ENCODE measurements around the gene CCDC187. TPM values are rescaled to one million over a fixed set of nuclear protein-coding genes. Genes with fewer than 3 reads are reported as not detected.

CCDC187 gene
- total RNA-seq, 2 donors from 2014 or later: 0.04 to 0.09 TPM

GRCh38 chr9:136253246-136254130 is 50.4 kb downstream of the CCDC187 start:
- Histone ChIP-seq H3K9ac (ENCODE audit: extremely low read depth, low read length, poor library complexity, severe bottlenecking) (no peak overlapping the region), H3K27ac (ENCODE audit: low read depth, low read length) (no peak overlapping the region), H3K27me3 (ENCODE audit: control insufficient read depth, insufficient read depth, low read length, poor library complexity, severe bottlenecking) (no peaks in the 10 kb centered on the region), H3K4me1 (ENCODE audit: control insufficient read depth, insufficient read depth, low read length) (no peaks in the 10 kb centered on the region), H3K9me3 (ENCODE audit: control insufficient read depth, low read length) (no peaks in the 10 kb centered on the region), H3K4me3 (ENCODE audit: low read length) (no peak overlapping the region), H3K36me3 (ENCODE audit: control insufficient read depth, insufficient read depth, low read length) (no peaks in the 10 kb centered on the region)
- TF ChIP-seq, protein P1, sequence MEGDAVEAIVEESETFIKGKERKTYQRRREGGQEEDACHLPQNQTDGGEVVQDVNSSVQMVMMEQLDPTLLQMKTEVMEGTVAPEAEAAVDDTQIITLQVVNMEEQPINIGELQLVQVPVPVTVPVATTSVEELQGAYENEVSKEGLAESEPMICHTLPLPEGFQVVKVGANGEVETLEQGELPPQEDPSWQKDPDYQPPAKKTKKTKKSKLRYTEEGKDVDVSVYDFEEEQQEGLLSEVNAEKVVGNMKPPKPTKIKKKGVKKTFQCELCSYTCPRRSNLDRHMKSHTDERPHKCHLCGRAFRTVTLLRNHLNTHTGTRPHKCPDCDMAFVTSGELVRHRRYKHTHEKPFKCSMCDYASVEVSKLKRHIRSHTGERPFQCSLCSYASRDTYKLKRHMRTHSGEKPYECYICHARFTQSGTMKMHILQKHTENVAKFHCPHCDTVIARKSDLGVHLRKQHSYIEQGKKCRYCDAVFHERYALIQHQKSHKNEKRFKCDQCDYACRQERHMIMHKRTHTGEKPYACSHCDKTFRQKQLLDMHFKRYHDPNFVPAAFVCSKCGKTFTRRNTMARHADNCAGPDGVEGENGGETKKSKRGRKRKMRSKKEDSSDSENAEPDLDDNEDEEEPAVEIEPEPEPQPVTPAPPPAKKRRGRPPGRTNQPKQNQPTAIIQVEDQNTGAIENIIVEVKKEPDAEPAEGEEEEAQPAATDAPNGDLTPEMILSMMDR (conservative IDR thresholded peaks at IDR 0.05): no peak
- 94 to 95% methylated on average over 17 to 32 of the region's 32 CpGs for WGBS, 2 experiments (ENCODE audit: insufficient coverage in 1 of 2, insufficient read length in 1 of 2)
- H3K27ac Mint-ChIP-seq: no peak overlapping the region
- no peaks in the 10 kb centered on the region for H3K27me3 Mint-ChIP-seq (ENCODE audit: insufficient read depth)
- no peaks in the 10 kb centered on the region for H3K9me3 Mint-ChIP-seq
- no peak overlapping the region for H3K4me3 Mint-ChIP-seq
- DNase-seq: no peak
- H3K4me1 Mint-ChIP-seq: no peaks in the 10 kb centered on the region
- no peaks in the 10 kb centered on the region for H3K36me3 Mint-ChIP-seq (ENCODE audit: low read depth)

DNA sequence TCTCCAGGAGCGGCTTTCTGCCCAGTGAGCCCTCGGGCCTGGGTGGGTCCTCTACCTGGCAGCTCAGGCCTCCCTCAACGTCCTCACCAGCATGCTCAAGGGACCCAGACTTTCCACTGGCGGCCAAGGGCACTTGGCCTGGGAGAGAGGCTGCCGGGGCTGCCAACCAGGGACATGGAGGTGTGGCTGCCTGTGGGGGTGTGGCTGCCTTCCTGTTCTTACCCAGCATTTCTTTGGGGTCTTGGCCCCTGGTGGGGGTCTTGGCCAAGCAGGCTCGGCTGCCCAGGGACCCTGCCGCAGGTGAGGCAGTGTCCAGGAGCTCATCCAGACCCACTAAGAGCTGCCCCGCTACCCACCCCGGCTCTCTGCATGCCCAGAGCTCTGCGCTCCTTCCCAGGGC is 51.0 kb downstream of the CCDC187 start:
- H3K36me3 ChIP-seq (ENCODE audit: control insufficient read depth, insufficient read depth, low read length): no peaks in the 10 kb centered on the region
- no peaks in the 10 kb centered on the region for H3K27me3 Mint-ChIP-seq (ENCODE audit: insufficient read depth)
- WGBS, 2 experiments (ENCODE audit: insufficient coverage in 1 of 2, insufficient read length in 1 of 2): 93 to 94% methylated on average over 5 to 10 of the region's 10 CpGs
- DNase-seq: no peak
- no peaks in the 10 kb centered on the region for H3K9me3 Mint-ChIP-seq
- H3K4me3 Mint-ChIP-seq: no peak overlapping the region
- H3K4me1 Mint-ChIP-seq: no peaks in the 10 kb centered on the region
- no peaks in the 10 kb centered on the region for H3K36me3 Mint-ChIP-seq (ENCODE audit: low read depth)
- H3K9me3 ChIP-seq (ENCODE audit: control insufficient read depth, low read length): no peaks in the 10 kb centered on the region
- TF ChIP-seq, protein P1 (conservative IDR thresholded peaks at IDR 0.05): no peak
- H3K27me3 ChIP-seq (ENCODE audit: control insufficient read depth, insufficient read depth, low read length, poor library complexity, severe bottlenecking): no peaks in the 10 kb centered on the region
- no peak overlapping the region for H3K27ac ChIP-seq (ENCODE audit: low read depth, low read length)
- no peak overlapping the region for H3K9ac ChIP-seq (ENCODE audit: extremely low read depth, low read length, poor library complexity, severe bottlenecking)
- no peaks in the 10 kb centered on the region for H3K4me1 ChIP-seq (ENCODE audit: control insufficient read depth, insufficient read depth, low read length)
- no peak overlapping the region for H3K27ac Mint-ChIP-seq
- H3K4me3 ChIP-seq (ENCODE audit: low read length): no peak overlapping the region

DNA sequence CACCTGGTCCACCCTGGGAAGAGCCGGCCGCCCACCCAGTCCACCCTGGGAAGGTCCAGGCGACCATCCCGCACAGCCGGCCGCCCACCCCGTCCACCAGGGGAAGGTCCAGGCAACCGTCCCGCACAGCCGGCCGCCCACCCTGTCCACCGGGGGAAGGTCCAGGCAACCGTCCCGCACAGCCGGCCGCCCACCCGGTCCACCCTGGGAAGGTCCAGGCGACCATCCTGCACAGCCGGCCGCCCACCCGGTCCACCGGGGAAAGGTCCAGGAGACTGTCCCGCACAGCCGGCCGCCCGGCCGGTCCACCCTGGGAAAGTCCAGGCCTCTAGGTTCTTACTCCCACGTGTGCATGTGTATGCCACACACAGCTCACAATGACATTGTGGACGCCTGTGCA is 51.6 kb downstream of the CCDC187 start:
- Histone ChIP-seq H3K27me3 (ENCODE audit: control insufficient read depth, insufficient read depth, low read length, poor library complexity, severe bottlenecking) (no peaks in the 10 kb centered on the region), H3K4me1 (ENCODE audit: control insufficient read depth, insufficient read depth, low read length) (no peaks in the 10 kb centered on the region), H3K4me3 (ENCODE audit: low read length) (no peak overlapping the region), H3K27ac (ENCODE audit: low read depth, low read length) (no peak overlapping the region), H3K36me3 (ENCODE audit: control insufficient read depth, insufficient read depth, low read length) (no peaks in the 10 kb centered on the region), H3K9me3 (ENCODE audit: control insufficient read depth, low read length) (no peaks in the 10 kb centered on the region), H3K9ac (ENCODE audit: extremely low read depth, low read length, poor library complexity, severe bottlenecking) (no peak overlapping the region)
- Mint-ChIP-seq H3K36me3 (ENCODE audit: low read depth) (no peaks in the 10 kb centered on the region), H3K4me1 (peaks cover 5% of the 10 kb centered on the region), H3K4me3 (no peak overlapping the region), H3K9me3 (no peaks in the 10 kb centered on the region), H3K27me3 (ENCODE audit: insufficient read depth) (peaks cover 2% of the 10 kb centered on the region), H3K27ac (no peak overlapping the region)
- TF ChIP-seq, protein P1 (conservative IDR thresholded peaks at IDR 0.05): no peak
- 95 to 96% methylated on average over 14 to 29 of the region's 29 CpGs for WGBS, 2 experiments (ENCODE audit: insufficient coverage in 1 of 2, insufficient read length in 1 of 2)
- no peak for DNase-seq

Measured in endodermal cell (in vitro differentiated cells).